ENCODE measurements around the gene ADAM15.

The ADAM15 gene

DNA sequence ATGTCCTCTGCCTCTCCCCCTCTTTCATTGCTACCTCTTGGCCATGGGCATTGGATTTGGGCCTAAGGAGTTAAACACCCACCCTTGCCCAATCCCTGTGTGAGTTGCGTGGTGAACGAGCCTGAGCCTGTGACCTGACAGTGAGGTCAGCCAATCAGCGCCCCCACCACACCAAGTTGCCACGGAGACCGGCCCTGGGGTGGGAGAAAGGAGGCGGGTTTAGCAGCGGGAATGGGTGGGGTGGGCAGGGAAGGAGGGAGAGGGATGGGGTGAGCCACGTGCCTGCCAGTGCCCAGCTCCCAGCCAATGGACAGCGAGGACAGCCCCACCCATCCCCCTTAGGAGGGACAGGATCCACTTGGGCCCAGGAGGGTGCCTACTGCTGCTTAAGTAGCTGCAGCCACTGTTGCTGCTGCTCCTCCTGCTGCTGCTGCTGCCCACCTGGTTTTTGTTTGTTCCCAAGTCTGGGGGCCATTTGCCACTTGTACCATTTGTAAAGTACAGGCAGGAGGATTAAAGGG is 39.0 kb upstream of the ADAM15 start:
- DNase-seq = peak; percentile 57

- DNase-seq = no peak
Observed at GRCh38 chr1:155012776-155013602, 38.1 kb upstream of the ADAM15 start.

DNA sequence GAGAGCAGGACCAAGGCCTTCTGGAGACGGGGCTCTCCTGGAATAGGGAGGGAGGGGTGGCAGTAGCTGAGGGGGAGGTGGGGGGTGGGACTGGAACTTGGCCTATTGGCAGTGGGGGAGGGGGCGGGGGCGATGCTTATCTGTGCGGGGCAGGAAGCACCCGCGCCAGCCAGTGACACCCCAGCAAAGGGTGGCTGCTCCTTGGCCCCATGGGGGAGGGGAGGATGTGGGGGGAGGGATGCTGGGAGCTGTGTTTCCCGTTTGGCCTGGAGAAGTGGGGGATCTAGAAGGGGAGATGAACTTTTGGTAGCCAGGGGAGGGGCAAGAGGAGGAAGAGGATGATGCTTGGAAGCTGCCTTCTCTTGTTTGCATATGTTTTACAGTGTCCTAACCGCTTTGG is 37.5 kb upstream of the ADAM15 start:
- no peak for DNase-seq

GRCh38 chr1:155014709-155015508 is 36.2 kb upstream of the ADAM15 start:
- no peak for DNase-seq

DNA sequence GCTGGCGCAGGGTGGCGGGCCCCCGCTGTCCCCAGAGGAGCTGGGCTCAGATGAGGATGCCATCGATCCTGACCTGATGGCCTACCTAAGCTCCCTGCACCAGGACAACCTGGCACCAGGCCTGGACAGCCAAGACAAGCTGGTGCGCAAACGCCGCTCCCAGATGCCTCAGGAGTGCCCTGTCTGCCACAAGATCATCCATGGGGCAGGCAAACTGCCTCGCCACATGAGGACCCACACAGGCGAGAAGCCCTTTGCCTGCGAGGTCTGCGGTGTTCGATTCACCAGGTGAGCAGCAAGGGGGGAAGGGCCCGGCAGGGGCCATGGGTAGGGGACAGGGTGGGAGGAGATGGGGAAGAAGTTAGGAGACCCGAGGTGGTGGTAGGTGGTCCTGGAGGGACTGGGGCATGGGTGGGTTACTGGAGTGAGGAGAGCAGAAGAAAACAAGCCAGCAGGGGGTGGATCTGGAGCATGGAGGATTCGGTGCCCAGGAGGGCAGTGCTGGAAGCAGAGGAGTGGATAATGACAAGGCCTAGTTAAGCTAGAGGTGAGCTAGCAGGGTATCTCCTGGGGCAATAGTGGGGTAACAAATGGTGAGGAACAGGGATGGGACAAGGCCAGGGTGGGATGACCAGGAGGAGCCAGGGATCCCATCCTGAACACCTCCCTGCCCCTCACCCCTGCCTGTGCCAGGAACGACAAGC is 35.4 kb upstream of the ADAM15 start:
- DNase-seq = no peak

GRCh38 chr1:155016231-155016831 is 34.8 kb upstream of the ADAM15 start:
- no peak for DNase-seq

DNA sequence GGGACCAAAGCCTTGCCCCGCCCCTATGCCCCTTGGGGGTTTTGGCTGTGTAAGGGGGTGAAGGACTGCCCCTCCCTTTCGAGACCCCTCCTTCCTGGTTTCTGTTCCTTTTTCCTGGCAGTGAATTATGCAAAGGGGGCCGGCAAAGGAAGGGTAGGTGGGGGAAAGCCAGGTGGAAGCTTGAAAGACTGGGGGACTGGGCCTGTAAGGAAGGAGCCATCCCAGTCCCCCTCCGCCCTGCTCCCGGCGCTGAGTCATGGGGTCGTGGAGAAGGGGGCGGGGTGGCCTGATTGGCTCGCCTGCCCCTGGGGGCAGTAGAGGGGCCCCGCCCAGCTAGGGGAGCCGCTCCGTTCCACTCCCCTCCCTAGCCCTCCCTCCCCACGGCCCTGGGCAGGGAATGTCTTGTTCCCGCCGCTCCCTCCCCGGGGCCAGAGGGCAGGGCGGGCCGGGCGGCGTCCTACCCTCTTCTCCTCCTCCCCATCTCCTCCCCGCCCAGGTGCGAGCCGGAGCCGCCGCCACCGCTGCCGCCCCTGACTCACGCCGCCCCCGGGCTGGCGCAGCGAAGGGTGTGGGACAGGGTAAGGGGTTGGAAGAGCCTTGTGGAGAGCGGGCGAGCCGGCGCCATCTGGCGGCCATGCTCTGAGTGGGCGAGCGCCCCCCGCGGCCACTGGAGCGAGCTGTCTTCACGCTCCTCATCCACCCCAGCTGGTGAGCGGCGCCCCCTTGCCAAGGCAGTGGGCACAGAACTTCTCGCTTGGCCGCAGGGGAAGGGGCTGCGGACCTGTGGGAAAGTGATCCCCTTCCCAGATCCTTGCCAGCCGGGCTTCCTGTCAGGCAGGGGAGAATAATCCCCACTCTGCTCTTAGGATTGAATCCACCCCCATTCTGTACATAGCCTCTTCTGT is 33.8 kb upstream of the ADAM15 start:
- DNase-seq = no peak

- DNase-seq = no peak
Observed at GRCh38 chr1:155017946-155018316, 33.2 kb upstream of the ADAM15 start.

- no peak for DNase-seq
Observed at GRCh38 chr1:155018617-155019348, 32.3 kb upstream of the ADAM15 start.

DNA sequence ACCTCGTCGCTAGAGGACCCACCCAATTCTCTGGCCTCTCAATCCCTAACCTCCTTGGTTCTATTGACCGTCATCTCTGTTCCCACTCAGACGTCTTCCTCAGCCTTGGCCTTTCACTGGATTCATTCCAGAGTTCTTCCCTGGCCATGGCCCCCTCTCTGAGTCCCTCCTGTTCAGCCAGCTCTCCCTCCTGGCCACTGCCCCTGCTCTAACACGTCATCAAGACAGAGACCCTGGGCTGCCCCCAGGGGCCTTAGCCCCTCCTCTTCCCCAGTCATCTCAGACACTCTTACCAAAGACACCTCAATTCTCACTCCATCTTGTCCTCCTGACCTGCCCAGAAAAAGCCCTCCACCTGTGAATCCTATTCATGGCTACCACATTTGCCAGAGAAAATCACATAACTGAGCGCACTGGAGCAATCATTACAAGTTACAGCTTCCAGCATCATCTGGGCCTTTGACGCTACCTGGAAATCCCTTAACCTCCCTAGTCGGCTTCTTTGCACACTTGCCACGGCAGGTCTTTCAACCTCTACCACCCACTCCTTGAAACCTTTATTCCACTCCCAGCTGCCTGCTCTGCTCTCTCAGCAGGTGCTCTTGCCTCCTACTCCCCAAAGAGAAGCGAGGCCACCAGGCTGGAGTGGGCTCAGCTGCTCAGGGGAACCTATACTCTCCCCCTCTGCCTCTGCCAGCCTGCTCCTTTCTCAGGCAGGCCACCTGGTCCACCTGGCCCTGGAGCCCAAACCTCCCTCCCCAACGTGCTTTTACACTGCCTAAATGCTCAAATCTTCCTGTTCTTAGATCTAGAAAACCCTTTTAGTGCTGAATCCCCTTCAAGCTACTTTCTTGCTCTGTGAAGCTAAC is 31.5 kb upstream of the ADAM15 start:
- no peak for DNase-seq

DNA sequence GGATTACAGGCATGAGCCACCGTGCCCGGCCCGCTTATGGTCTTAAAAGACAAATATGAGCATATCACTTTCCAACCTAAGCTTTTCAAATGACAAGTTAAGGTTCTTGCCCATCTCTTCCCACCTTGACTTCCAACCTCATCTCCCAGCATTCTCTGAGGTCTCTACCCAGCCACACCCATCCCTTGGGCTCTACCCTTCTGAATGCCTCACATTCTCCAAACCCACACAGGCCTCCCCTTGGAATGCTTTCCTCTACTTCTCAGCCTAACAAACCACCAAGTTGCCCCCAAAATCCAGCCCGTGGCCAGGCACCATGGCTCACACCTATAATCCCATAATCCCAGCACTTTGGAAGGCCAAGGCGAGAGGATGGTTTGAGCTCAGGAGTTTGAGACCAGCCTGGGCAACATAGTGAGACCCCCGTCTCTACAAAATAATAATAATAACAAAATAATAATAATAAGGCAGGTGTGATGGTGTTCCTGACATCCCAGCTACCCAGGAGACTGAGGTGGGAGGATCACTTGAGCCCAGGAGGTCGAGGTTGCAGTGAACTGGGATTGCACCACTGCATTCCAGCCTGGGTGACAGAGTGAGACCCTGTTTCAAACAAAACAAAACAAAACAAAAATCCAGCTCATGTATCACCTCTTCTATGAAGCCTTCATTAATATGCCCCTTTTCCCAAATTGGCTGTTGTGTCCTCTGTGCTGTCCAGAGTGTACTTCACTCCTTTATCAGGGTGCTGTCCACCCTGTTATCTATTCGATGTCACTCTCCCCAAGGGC is 28.8 kb upstream of the ADAM15 start:
- no peak for DNase-seq

- peak; percentile 74 for DNase-seq
Observed at GRCh38 chr1:155022927-155023236, 28.2 kb upstream of the ADAM15 start.

GRCh38 chr1:155023627-155024026 is 27.5 kb upstream of the ADAM15 start:
- DNase-seq = no peak

DNA sequence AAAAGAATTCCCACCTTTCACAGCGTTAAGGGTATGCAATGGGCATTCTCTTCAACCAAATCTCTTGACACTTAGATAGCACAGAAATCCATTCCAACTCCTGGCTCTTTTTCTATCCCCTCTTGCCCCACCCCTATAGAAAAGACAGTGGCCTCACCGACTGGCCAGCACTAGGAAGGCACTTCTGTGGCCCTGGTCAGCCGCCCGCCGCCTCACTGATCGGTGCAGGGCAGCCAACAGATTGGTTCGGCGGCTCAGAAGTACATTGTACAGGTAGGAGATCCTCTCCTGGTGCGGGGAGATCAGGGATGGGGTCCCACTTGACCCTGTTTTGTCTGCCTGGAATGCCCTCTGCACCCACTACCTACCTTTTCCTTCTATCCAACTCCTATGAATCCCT is 26.8 kb upstream of the ADAM15 start:
- DNase-seq = no peak

DNA sequence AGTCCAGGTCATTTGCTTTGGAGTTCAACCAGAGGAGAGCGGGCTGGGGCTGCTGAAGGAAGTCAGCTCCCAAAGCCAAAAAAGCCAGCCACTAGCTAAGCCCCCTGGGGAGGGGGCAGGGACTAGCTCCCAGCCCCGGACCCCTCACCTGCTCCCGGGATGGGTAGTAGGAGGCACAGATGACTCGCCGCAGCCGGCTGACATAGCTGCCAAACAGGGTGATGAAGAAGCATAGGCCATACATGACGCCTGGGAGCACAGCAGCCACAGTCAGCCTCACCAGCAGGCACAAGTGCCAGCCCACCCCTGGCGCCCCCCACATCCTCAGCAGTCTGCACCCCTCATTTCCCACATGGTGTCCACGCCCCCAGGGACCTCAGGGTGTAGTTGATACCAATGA is 25.0 kb upstream of the ADAM15 start:
- DNase-seq = no peak

- no peak for DNase-seq
Observed at GRCh38 chr1:155026588-155026987, 24.5 kb upstream of the ADAM15 start.

GRCh38 chr1:155029513-155030242 is 21.4 kb upstream of the ADAM15 start:
- DNase-seq = no peak

- no peak for DNase-seq
Observed at GRCh38 chr1:155030243-155030795, 20.8 kb upstream of the ADAM15 start.
